C4-2B (cell line): ENCODE results near the gene KIF11.

ENCODE experiments used
- H3K27ac ChIP-seq: fragments of 450-650 bp; 2 replicates; pipeline ENCODE4 v1.5.1; 2017
- ZFX ChIP-seq: fragments of 450-650 bp; IDR thresholded peaks from 2 replicates; pipeline ENCODE4 v1.6.1; 2017
- TF ChIP-seq, protein P1 (sequence below): fragments of 450-650 bp; conservative IDR thresholded peaks from 2 replicates; pipeline ENCODE4 v1.5.1; 2017; ENCODE audit warnings: mild to moderate bottlenecking

KIF11 gene

DNA sequence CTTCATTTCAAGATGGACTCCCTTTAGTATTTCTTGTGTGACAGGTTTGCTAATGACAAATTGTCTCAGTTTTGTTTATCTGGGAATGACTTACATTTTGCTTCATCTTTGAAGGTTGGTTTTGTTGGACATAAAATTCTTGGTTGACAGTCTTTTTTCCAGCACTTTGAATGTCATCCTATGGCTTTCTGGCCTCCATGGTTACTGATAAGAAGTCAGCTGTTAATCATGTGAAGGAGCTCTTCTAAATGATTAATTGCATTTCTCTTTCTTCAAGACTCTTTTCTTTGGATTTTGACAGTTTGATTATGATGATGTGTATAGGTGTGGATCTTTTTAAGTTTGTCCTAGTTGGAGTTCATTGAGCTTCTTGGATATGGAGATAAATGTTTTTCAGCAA, 69.9 kb downstream of the KIF11 start:
- TF ChIP-seq, protein P1, sequence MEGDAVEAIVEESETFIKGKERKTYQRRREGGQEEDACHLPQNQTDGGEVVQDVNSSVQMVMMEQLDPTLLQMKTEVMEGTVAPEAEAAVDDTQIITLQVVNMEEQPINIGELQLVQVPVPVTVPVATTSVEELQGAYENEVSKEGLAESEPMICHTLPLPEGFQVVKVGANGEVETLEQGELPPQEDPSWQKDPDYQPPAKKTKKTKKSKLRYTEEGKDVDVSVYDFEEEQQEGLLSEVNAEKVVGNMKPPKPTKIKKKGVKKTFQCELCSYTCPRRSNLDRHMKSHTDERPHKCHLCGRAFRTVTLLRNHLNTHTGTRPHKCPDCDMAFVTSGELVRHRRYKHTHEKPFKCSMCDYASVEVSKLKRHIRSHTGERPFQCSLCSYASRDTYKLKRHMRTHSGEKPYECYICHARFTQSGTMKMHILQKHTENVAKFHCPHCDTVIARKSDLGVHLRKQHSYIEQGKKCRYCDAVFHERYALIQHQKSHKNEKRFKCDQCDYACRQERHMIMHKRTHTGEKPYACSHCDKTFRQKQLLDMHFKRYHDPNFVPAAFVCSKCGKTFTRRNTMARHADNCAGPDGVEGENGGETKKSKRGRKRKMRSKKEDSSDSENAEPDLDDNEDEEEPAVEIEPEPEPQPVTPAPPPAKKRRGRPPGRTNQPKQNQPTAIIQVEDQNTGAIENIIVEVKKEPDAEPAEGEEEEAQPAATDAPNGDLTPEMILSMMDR: no peak
- TF ChIP-seq ZFX: no peak
- H3K27ac ChIP-seq: no peak overlapping the region

DNA sequence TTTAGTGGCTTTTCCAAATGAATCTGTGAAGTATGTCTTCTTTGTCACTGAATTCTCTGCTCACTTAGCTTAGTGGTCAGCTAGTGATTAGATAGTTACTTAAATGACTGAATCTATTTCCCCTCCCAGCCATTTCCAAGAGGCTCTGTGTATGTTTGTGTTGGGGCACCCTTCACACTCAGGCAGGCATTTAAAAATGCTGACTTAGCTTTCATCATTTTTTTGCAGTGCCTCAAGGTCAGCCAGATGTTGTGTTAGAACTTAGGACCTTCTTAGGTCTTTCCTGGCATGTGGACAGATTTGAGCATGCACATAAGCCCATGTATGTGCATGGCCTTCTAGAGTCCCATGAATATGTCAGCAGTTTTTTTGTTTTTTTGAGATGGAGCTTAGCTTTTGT, 71.4 kb downstream of the KIF11 start:
- TF ChIP-seq ZFX: no peak
- TF ChIP-seq, protein P1: no peak
- no peak overlapping the region; the same call in 1 of the 2 replicates for H3K27ac ChIP-seq

DNA sequence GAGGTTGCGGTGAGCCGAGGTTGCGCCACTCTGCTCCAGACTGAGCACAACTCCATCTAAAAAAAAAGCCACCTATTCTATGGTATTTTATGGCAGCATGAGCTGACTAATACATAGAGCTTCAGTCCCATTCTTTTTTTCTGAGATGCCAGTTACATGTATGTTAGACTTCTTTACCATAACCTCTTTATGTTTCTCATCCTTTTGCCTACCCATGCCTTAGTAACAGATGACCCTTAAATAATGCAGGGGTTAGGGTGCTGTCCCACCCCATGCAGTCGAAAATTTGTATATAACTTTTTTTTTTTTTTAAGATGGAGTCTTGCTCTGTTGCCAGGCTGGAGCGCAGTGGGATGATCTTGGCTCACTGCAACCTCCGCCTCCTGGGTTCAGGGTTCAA, 74.1 kb downstream of the KIF11 start:
- no peak for TF ChIP-seq ZFX
- TF ChIP-seq, protein P1: no peak

DNA sequence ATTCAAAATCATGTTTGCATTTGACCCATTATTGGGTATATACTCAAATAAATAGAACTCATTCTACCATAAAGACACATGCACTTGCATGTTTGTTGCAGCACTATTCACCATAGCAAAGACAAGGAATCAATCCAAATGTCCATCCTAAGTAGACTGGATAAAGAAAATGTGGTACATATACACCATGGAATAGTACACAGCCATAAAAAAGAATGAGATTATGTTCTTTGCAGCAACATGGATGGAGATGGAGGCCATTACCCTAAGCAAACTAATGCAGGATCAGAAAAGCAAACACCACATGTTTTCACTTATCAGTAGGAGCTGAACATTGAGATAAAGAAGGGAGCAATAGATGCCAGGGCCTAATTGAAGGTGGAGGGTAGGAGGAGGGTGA, 84.8 kb downstream of the KIF11 start:
- H3K27ac ChIP-seq: no peak overlapping the region
- TF ChIP-seq ZFX: no peak
- TF ChIP-seq, protein P1: no peak

More for the DNA sequence above, 74.1 kb downstream of the KIF11 start:
- no peak overlapping the region for H3K27ac ChIP-seq

DNA sequence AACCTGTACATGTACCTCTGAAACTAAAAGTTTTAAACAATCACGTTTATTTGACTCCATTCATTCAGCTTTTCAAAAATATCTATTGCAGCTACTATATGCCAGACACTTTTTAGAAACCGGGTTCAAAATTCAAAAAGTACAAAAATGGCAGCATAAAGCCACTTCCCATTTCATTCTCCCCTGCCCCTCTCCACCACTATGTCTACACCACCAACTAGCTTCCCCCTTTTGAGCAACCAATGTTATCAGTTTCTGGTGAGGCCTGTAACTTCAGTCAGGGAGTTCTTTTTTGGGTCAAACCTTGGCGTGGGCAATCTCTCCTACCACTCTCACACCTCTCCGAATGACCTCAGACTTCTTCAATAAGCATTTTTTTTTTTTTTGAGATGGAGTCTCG, 85.3 kb downstream of the KIF11 start:
- H3K27ac ChIP-seq: no peak overlapping the region

DNA sequence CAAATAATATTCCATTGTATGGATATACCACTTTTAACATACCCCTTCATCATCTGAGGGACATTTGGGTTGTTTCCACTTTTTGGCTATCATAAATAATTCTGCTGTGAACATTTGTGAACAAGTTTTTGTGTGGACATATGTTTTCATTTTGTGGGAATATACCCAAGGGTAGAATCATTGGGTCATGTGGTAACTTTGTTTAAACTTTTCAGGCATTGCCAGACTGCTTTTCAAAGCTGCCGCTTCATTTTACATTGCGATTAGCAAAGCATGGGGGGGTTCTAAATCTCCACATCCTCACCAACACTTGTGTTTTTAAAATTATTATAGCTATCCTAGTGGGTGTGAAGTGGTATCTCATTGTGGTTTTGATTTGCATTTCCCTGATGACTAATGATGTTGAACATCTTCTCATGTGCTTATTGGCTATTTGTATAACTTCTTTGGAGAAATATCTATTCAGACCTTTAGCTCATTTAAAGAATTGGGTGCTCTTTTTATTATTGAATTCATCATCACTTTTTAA, 88.4 kb downstream of the KIF11 start:
- H3K27ac ChIP-seq: no peak overlapping the region
- TF ChIP-seq ZFX: no peak

More for the DNA sequence above, 85.3 kb downstream of the KIF11 start:
- TF ChIP-seq, protein P1: no peak
- TF ChIP-seq ZFX: no peak

DNA sequence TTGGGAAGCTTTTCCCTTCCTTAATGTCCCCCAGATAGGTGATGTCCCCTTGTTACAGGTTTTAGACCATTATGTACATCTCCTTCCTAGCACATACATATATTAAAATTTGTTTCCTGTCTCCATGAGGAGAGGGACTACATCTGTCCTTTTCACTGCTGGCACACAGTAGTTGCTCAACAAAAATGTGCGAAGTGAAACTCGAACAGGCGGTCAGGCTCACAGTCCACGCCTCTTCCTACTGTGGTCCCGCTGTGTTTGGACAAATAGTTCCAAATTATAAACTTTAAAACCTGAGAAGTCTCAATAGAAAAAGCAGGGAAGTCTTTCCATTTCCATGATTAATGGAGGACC, 95.6 kb downstream of the KIF11 start:
- H3K27ac ChIP-seq: no peak overlapping the region
- TF ChIP-seq, protein P1: no peak

DNA sequence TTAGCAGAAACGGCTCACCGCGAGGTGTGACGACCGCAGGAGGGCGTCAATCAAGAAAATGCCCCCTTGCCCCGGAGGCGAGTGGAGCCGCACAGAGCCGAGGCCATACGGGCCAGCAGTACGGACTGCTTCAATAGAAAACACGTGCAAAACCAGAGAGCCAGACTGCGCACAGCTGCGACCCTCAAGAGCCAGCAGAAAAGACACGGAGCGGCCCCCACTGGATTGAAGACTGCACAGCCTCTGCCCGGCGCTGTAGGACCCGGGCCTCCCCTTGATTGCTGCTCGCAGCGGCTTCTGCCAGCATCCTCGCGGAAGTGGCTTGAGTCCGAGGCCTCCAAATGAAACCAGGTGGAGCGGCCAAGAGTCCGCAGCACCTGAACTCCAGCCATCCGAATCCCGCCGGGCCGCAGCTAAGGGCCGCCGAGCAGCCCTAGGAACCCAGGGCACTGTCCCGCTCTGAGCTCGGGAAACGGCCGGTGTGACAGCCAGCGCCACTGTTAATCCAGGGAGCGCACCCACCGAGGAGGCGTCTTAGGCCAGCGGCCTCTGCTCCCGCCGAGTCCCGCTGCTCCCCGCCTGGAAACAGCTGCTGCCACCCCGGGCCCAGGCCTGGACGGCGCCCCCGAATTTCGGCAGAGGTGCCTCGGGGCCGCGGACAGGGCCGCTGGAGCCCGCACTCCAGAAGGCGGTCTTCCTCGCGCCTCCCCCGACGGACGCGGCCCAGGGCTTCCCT, 96.2 kb downstream of the KIF11 start:
- no peak for TF ChIP-seq ZFX
- TF ChIP-seq, protein P1: no peak
- H3K27ac ChIP-seq: no peak overlapping the region
